ENCODE data around the gene RBM24.

- TF ChIP-seq EZH2 (IDR thresholded peaks at IDR 0.05; ENCODE audit: low read length, unreplicated experiment) = no peak
- TF ChIP-seq, protein P1, sequence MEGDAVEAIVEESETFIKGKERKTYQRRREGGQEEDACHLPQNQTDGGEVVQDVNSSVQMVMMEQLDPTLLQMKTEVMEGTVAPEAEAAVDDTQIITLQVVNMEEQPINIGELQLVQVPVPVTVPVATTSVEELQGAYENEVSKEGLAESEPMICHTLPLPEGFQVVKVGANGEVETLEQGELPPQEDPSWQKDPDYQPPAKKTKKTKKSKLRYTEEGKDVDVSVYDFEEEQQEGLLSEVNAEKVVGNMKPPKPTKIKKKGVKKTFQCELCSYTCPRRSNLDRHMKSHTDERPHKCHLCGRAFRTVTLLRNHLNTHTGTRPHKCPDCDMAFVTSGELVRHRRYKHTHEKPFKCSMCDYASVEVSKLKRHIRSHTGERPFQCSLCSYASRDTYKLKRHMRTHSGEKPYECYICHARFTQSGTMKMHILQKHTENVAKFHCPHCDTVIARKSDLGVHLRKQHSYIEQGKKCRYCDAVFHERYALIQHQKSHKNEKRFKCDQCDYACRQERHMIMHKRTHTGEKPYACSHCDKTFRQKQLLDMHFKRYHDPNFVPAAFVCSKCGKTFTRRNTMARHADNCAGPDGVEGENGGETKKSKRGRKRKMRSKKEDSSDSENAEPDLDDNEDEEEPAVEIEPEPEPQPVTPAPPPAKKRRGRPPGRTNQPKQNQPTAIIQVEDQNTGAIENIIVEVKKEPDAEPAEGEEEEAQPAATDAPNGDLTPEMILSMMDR (conservative IDR thresholded peaks at IDR 0.05; ENCODE audit: low read depth, low read length) = no peak
These were observed 22.4 kb upstream of the RBM24 start for GRCh38 chr6:17258749-17259148.
